ENCODE data around the gene VWA5B1.
A peak's percentile ranks its signal among the peaks of the same experiment; 100 is the strongest.

Gene VWA5B1

GRCh38 chr1:20323613-20323920 lies 32.9 kb downstream of the VWA5B1 start:
- peak overlapping the region in 1 of 2 donors; percentile 51 for H3K27ac Mint-ChIP-seq
- no peak overlapping the region for H3K4me3 Mint-ChIP-seq

GRCh38 chr1:20324704-20325406 lies 34.2 kb downstream of the VWA5B1 start:
- H3K27me3 Mint-ChIP-seq: peaks cover 56% of the 10 kb centered on the region
- H3K27ac Mint-ChIP-seq: no peak overlapping the region
- no peak overlapping the region for H3K4me3 Mint-ChIP-seq
- ATAC-seq: no peak
- DNase-seq: no peak
- no peaks in the 10 kb centered on the region for H3K9me3 Mint-ChIP-seq
- H3K4me1 Mint-ChIP-seq: peaks cover 25% of the 10 kb centered on the region

More at GRCh38 chr1:20323613-20323920, 32.9 kb downstream of the VWA5B1 start:
- DNase-seq: no peak
- Mint-ChIP-seq H3K9me3 (no peaks in the 10 kb centered on the region), H3K27me3 (peaks cover 65% of the 10 kb centered on the region), H3K4me1 (peaks cover 25% of the 10 kb centered on the region)
- no peak for ATAC-seq

GRCh38 chr1:20325407-20325843 lies 34.8 kb downstream of the VWA5B1 start:
- DNase-seq: no peak
- Mint-ChIP-seq H3K27ac (no peak overlapping the region), H3K4me1 (peaks cover 25% of the 10 kb centered on the region), H3K4me3 (no peak overlapping the region), H3K27me3 (peaks cover 61% of the 10 kb centered on the region), H3K9me3 (no peaks in the 10 kb centered on the region)
- no peak for ATAC-seq

- peaks cover 61% of the 10 kb centered on the region for H3K27me3 Mint-ChIP-seq
- ATAC-seq (no peak), DNase-seq (no peak)
- H3K27ac Mint-ChIP-seq: peak overlapping the region in 1 of 2 donors; percentile 46
- H3K4me1 Mint-ChIP-seq: peaks cover 19% of the 10 kb centered on the region
- no peaks in the 10 kb centered on the region for H3K9me3 Mint-ChIP-seq
- no peak overlapping the region for H3K4me3 Mint-ChIP-seq
Measured at GRCh38 chr1:20325844-20326420, 35.3 kb downstream of the VWA5B1 start.

GRCh38 chr1:20327467-20327866 lies 36.8 kb downstream of the VWA5B1 start:
- Mint-ChIP-seq H3K27me3 (peaks cover 52% of the 10 kb centered on the region), H3K4me3 (no peak overlapping the region), H3K27ac (peak overlapping the region in 1 of 2 donors; percentile 49), H3K4me1 (peaks cover 4% of the 10 kb centered on the region), H3K9me3 (no peaks in the 10 kb centered on the region)
- no peak for ATAC-seq
- DNase-seq: no peak

GRCh38 chr1:20328201-20328600 lies 37.5 kb downstream of the VWA5B1 start:
- Mint-ChIP-seq H3K9me3 (no peaks in the 10 kb centered on the region), H3K4me1 (no peaks in the 10 kb centered on the region), H3K4me3 (no peak overlapping the region), H3K27me3 (peaks cover 47% of the 10 kb centered on the region), H3K27ac (no peak overlapping the region)
- DNase-seq (no peak), ATAC-seq (no peak)

GRCh38 chr1:20329793-20330542 lies 39.3 kb downstream of the VWA5B1 start:
- Mint-ChIP-seq H3K27ac (no peak overlapping the region), H3K4me3 (no peak overlapping the region), H3K27me3 (peaks cover 37% of the 10 kb centered on the region), H3K9me3 (no peaks in the 10 kb centered on the region), H3K4me1 (no peaks in the 10 kb centered on the region)
- DNase-seq (no peak), ATAC-seq (no peak)

- Mint-ChIP-seq H3K27ac (no peak overlapping the region), H3K27me3 (peaks cover 47% of the 10 kb centered on the region), H3K9me3 (no peaks in the 10 kb centered on the region), H3K4me3 (no peak overlapping the region), H3K4me1 (no peaks in the 10 kb centered on the region)
- no peak for ATAC-seq
- DNase-seq: no peak
Measured at GRCh38 chr1:20334103-20334502, 43.4 kb downstream of the VWA5B1 start.

GRCh38 chr1:20336105-20336605 lies 45.5 kb downstream of the VWA5B1 start:
- Mint-ChIP-seq H3K27ac (no peak overlapping the region), H3K9me3 (no peaks in the 10 kb centered on the region), H3K27me3 (peaks cover 45% of the 10 kb centered on the region), H3K4me3 (no peak overlapping the region), H3K4me1 (no peaks in the 10 kb centered on the region)
- DNase-seq (no peak), ATAC-seq (no peak)

- Mint-ChIP-seq H3K27ac (no peak overlapping the region), H3K4me1 (no peaks in the 10 kb centered on the region), H3K9me3 (no peaks in the 10 kb centered on the region), H3K27me3 (peaks cover 55% of the 10 kb centered on the region), H3K4me3 (no peak overlapping the region)
- DNase-seq (no peak), ATAC-seq (no peak)
Measured at GRCh38 chr1:20337581-20337980, 46.9 kb downstream of the VWA5B1 start.

GRCh38 chr1:20339811-20340457 lies 49.3 kb downstream of the VWA5B1 start:
- peak overlapping the region in 1 of 2 donors; percentile 28 for H3K27ac Mint-ChIP-seq
- DNase-seq: no peak
- peaks cover 7% of the 10 kb centered on the region for H3K4me1 Mint-ChIP-seq
- no peak overlapping the region for H3K4me3 Mint-ChIP-seq
- H3K27me3 Mint-ChIP-seq: peaks cover 74% of the 10 kb centered on the region
- no peaks in the 10 kb centered on the region for H3K9me3 Mint-ChIP-seq
- no peak for ATAC-seq

- no peak for ATAC-seq
- DNase-seq: no peak
- no peak overlapping the region for H3K4me3 Mint-ChIP-seq
- H3K27ac Mint-ChIP-seq: no peak overlapping the region
- peaks cover 76% of the 10 kb centered on the region for H3K27me3 Mint-ChIP-seq
- peaks cover 7% of the 10 kb centered on the region for H3K4me1 Mint-ChIP-seq
- H3K9me3 Mint-ChIP-seq: peaks cover 8% of the 10 kb centered on the region in 2 donors
Measured at GRCh38 chr1:20342294-20343148, 51.8 kb downstream of the VWA5B1 start.

- H3K4me1 Mint-ChIP-seq: peaks cover 7% of the 10 kb centered on the region
- no peak for DNase-seq
- peaks cover 8% of the 10 kb centered on the region in 2 donors for H3K9me3 Mint-ChIP-seq
- H3K4me3 Mint-ChIP-seq: peak overlapping the region; percentile 0 to 59
- H3K27me3 Mint-ChIP-seq: peaks cover 70% of the 10 kb centered on the region
- ATAC-seq: peak; percentile 62
- H3K27ac Mint-ChIP-seq: no peak overlapping the region
Measured at GRCh38 chr1:20343149-20343937, 52.7 kb downstream of the VWA5B1 start.

GRCh38 chr1:20343938-20344302 lies 53.2 kb downstream of the VWA5B1 start:
- peaks cover 8% of the 10 kb centered on the region in 2 donors for H3K9me3 Mint-ChIP-seq
- ATAC-seq (peak; percentile 22), DNase-seq (no peak)
- peaks cover 7% of the 10 kb centered on the region for H3K4me1 Mint-ChIP-seq
- H3K27me3 Mint-ChIP-seq: peaks cover 64% of the 10 kb centered on the region
- no peak overlapping the region for H3K27ac Mint-ChIP-seq
- peak overlapping the region; percentile 0 to 59 for H3K4me3 Mint-ChIP-seq
